Lung (tissue), 12 donors: ENCODE data around the gene INO80B. TPM values are rescaled to one million over a fixed set of nuclear protein-coding genes. Genes with fewer than 3 reads are reported as not detected.

Source experiments
- ATAC-seq: fragments of 200-7000 bp; cut with Tn5 transposase; one replicate; pipeline ENCODE4 v1.9.1; 2020; ENCODE audit warnings: moderate number of reproducible peaks; ENCODE audit not compliant: insufficient read depth, low FRiP score
- DNase-seq, 3 donors: peaks; one replicate each; pipeline ENCODE4 v3.0.0-alpha.2; 2013 to 2017
- H3K27ac ChIP-seq, 2 donors: one replicate each; pipeline ENCODE4 v1.5.1; 2013; ENCODE audit warnings: mild to moderate bottlenecking in 2 of 2, moderate library complexity in 2 of 2, control low read depth in 1 of 2, inconsistent platforms in 1 of 2, low read depth in 1 of 2, low read length in 1 of 2
- H3K27me3 ChIP-seq, 3 donors: one replicate each; pipeline ENCODE4 v1.5.1; 2013; ENCODE audit warnings: low read length in 2 of 3; ENCODE audit not compliant: control insufficient read depth in 3 of 3, insufficient read depth in 3 of 3
- H3K36me3 ChIP-seq, 4 donors: one replicate each; pipeline ENCODE4 v1.5.1; 2013; ENCODE audit warnings: low read length in 4 of 4, mild to moderate bottlenecking in 1 of 4, moderate library complexity in 1 of 4; ENCODE audit not compliant: control insufficient read depth in 4 of 4, insufficient read depth in 4 of 4
- H3K4me1 ChIP-seq, 5 donors: one replicate each; pipeline ENCODE4 v1.5.1; 2013; ENCODE audit warnings: low read length in 5 of 5, mild to moderate bottlenecking in 2 of 5, moderate library complexity in 1 of 5; ENCODE audit not compliant: control insufficient read depth in 5 of 5, insufficient read depth in 5 of 5
- H3K4me3 ChIP-seq: one replicate; pipeline ENCODE4 v1.5.1; 2013; ENCODE audit warnings: mild to moderate bottlenecking, control low read depth, moderate library complexity
- H3K9ac ChIP-seq, 2 donors: one replicate each; pipeline ENCODE4 v1.5.1; 2013; ENCODE audit warnings: low read length in 2 of 2, control low read depth in 1 of 2; ENCODE audit not compliant: insufficient read depth in 1 of 2
- H3K9me3 ChIP-seq, 4 donors: one replicate each; pipeline ENCODE4 v1.5.1; 2013; ENCODE audit warnings: low read length in 3 of 4, mild to moderate bottlenecking in 1 of 4, moderate library complexity in 1 of 4; ENCODE audit not compliant: control insufficient read depth in 4 of 4, insufficient read depth in 3 of 4
- CTCF ChIP-seq: IDR thresholded peaks from 2 replicates; pipeline ENCODE4 v1.5.1; 2012; ENCODE audit warnings: mild to moderate bottlenecking; ENCODE audit errors: control extremely low read depth, extremely low read depth
- WGBS, 2 donors: extraction: QIAGEN DNeasy Blood & Tissue Kit; methylation state at CpG; one replicate each; pipeline ENCODE4 v1.1.7; 2013; 5-methylcytosine and 5-hydroxymethylcytosine counted together
- polyA plus RNA-seq, 2 donors: library from polyadenylated mRNA; stranded (reverse); fragments of 200-250 nt; gene quantifications; one replicate each; pipeline ENCODE4 v1.2.1, GENCODE V29; 2013
- total RNA-seq, 2 donors: library from RNA; depleted of rRNA in 1 of 2; stranded (reverse); fragments of >200 nt in 1 of 2; gene quantifications; one replicate each; pipeline ENCODE4 v1.2.1, GENCODE V29; 2014 to 2021
- donor health status: control.
- donor health status: control.
- donor health status: Bipolar disorder and iron deficiency.
- donor health status: healthy.
- donor health status: DM: yes; HTN: yes; CAD: no.

The INO80B gene
- total and polyA plus RNA-seq, 4 donors: 22.7 to 72.3 (median 36.9) TPM

- DNase-seq: no peak
- H3K27me3 ChIP-seq: no peaks in the 10 kb centered on the region
- no peak for ATAC-seq
- no peaks in the 10 kb centered on the region for H3K9me3 ChIP-seq
- TF ChIP-seq CTCF: no peak
- no peak overlapping the region for H3K9ac ChIP-seq
- peaks cover 3 to 13% (median 6%) of the 10 kb centered on the region in 5 donors for H3K4me1 ChIP-seq
- 95 to 96% methylated on average over 2 of the region's 2 CpGs for WGBS, 2 donors
- H3K27ac ChIP-seq: no peak overlapping the region
- peaks cover 9 to 37% (median 15%) of the 10 kb centered on the region in 4 donors for H3K36me3 ChIP-seq
- H3K4me3 ChIP-seq: no peak overlapping the region
These were observed 31.3 kb downstream of the INO80B start for GRCh38 chr2:74486141-74486540.

GRCh38 chr2:74488643-74489481 lies 34.0 kb downstream of the INO80B start:
- Histone ChIP-seq H3K4me3 (no peak overlapping the region), H3K27me3 (no peaks in the 10 kb centered on the region), H3K36me3 (peaks cover 19 to 44% (median 41%) of the 10 kb centered on the region in 4 donors), H3K9me3 (no peaks in the 10 kb centered on the region), H3K27ac (no peak overlapping the region), H3K9ac (no peak overlapping the region), H3K4me1 (no peaks in the 10 kb centered on the region)
- TF ChIP-seq CTCF: no peak
- DNase-seq (no peak), ATAC-seq (no peak)
- WGBS, 2 donors: 96 to 97% methylated on average over 9 of the region's 9 CpGs

- no peaks in the 10 kb centered on the region for H3K9me3 ChIP-seq
- no peaks in the 10 kb centered on the region for H3K4me1 ChIP-seq
- WGBS, 2 donors: 94 to 98% methylated on average over 9 of the region's 9 CpGs
- no peak for TF ChIP-seq CTCF
- no peak overlapping the region for H3K27ac ChIP-seq
- no peak overlapping the region for H3K9ac ChIP-seq
- H3K27me3 ChIP-seq: no peaks in the 10 kb centered on the region
- H3K36me3 ChIP-seq: peaks cover 23 to 43% (median 42%) of the 10 kb centered on the region in 4 donors
- H3K4me3 ChIP-seq: no peak overlapping the region
- DNase-seq: no peak
- no peak for ATAC-seq
These were observed 35.0 kb downstream of the INO80B start for GRCh38 chr2:74489906-74490305.
